ENCODE results near the gene ZNF582.
A peak's percentile ranks its signal among the peaks of the same experiment; 100 is the strongest.
"Not testable (repeated sequence)": the region's sequence is repeated elsewhere in the genome, so short reads cannot be mapped to it uniquely, and the experiment has no call there.

The ZNF582 gene

GRCh38 chr19:56351208-56351607, 42.1 kb downstream of the ZNF582 start:
- DNase-seq (ENCODE audit: low read depth), result no peak

GRCh38 chr19:56350416-56351045, 42.8 kb downstream of the ZNF582 start:
- peak; percentile 49 for DNase-seq (ENCODE audit: low read depth)

- peak; percentile 12 for DNase-seq (ENCODE audit: low read depth)
Observed at GRCh38 chr19:56348289-56348877, 45.0 kb downstream of the ZNF582 start.

- no peak for DNase-seq (ENCODE audit: low read depth)
Observed at GRCh38 chr19:56347163-56347778, 46.1 kb downstream of the ZNF582 start.

- DNase-seq (ENCODE audit: low read depth), result no peak
Observed at GRCh38 chr19:56341948-56342347, 51.4 kb downstream of the ZNF582 start.

GRCh38 chr19:56339031-56339430, 54.3 kb downstream of the ZNF582 start:
- DNase-seq (ENCODE audit: low read depth), result not testable (repeated sequence)

GRCh38 chr19:56337077-56337476, 56.3 kb downstream of the ZNF582 start:
- DNase-seq (ENCODE audit: low read depth), result not testable (repeated sequence)

- DNase-seq (ENCODE audit: low read depth), result not testable (repeated sequence)
Observed at GRCh38 chr19:56335371-56335770, 58.0 kb downstream of the ZNF582 start.

- peak; percentile 64 for DNase-seq (ENCODE audit: low read depth)
Observed at GRCh38 chr19:56333506-56333905, 59.8 kb downstream of the ZNF582 start.

Measured in EH (cell line).